ENCODE results near the gene TUBB.
"Not testable (repeated sequence)": the region's sequence is repeated elsewhere in the genome, so short reads cannot be mapped to it uniquely, and the experiment has no call there.

The TUBB gene

DNA sequence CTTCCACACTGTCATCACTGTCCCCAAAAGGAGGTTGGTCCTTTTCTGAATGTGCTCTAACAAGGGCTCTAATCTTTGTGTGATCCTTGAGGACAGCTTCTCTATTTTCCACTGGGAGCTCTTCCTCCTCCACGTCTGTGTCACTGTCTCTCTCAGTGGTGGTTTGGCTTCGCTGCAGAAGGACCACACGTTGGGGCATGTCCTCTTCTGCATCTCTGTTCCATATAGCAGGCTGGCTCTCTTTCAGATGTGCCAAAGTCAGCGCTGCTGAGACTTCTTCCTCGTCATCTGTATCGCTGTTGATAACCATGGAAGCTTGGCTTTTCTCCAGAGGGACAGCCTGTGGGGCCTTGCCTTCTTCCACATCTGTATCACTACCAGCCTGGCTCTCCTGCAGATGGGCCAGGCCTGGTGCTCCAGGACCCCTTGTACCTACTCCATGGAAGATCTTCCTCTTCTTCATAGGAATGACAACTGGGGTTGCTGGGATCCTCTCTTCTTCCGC, 7.7 kb upstream of the TUBB start:
- DNase-seq (ENCODE audit: low read depth): no peak
- TF ChIP-seq, protein P1, sequence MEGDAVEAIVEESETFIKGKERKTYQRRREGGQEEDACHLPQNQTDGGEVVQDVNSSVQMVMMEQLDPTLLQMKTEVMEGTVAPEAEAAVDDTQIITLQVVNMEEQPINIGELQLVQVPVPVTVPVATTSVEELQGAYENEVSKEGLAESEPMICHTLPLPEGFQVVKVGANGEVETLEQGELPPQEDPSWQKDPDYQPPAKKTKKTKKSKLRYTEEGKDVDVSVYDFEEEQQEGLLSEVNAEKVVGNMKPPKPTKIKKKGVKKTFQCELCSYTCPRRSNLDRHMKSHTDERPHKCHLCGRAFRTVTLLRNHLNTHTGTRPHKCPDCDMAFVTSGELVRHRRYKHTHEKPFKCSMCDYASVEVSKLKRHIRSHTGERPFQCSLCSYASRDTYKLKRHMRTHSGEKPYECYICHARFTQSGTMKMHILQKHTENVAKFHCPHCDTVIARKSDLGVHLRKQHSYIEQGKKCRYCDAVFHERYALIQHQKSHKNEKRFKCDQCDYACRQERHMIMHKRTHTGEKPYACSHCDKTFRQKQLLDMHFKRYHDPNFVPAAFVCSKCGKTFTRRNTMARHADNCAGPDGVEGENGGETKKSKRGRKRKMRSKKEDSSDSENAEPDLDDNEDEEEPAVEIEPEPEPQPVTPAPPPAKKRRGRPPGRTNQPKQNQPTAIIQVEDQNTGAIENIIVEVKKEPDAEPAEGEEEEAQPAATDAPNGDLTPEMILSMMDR (IDR thresholded peaks at IDR 0.05; ENCODE audit: low read length, missing control alignments): no peak

GRCh38 chr6:30714263-30714662, 5.9 kb upstream of the TUBB start:
- H3K4me3 ChIP-seq (replicated peaks; ENCODE audit: low read depth, low read length): no peak overlapping the region
- DNase-seq (ENCODE audit: low read depth): no peak
- TF ChIP-seq, protein P1 (IDR thresholded peaks at IDR 0.05; ENCODE audit: low read length, missing control alignments): no peak

More for the DNA sequence above, 7.7 kb upstream of the TUBB start:
- no peak overlapping the region for H3K4me3 ChIP-seq (replicated peaks; ENCODE audit: low read depth, low read length)

DNA sequence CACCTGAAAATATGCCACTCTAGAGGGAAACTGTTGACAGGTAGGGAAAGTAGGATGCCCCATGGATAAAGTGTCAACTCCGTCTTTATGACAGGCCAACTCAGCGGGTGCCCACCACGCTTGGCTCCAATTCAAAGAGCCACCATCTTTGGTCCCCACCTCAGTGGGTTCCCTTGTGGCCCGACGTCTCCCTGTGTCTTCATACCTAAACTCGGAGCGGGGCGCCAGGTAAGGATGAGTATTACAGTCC, 3.3 kb upstream of the TUBB start:
- TF ChIP-seq, protein P1 (IDR thresholded peaks at IDR 0.05; ENCODE audit: low read length, missing control alignments): no peak

GRCh38 chr6:30717129-30717844, 2.9 kb upstream of the TUBB start, which contains the start of gene MDC1:
MDC1 (minus strand) TSS chr6:30717281; CDS start chr6:30715175, 2,106 bp downstream.
- TF ChIP-seq, protein P1 (IDR thresholded peaks at IDR 0.05; ENCODE audit: low read length, missing control alignments): peak; percentile 33
- DNase-seq (ENCODE audit: low read depth): peak; percentile 100
- peak within 1 kb of the TSS; percentile 86 for H3K4me3 ChIP-seq (replicated peaks; ENCODE audit: low read depth, low read length)

More for the DNA sequence above, 3.3 kb upstream of the TUBB start:
- no peak for DNase-seq (ENCODE audit: low read depth)
- H3K4me3 ChIP-seq (replicated peaks; ENCODE audit: low read depth, low read length): peak overlapping the region; percentile 86

DNA sequence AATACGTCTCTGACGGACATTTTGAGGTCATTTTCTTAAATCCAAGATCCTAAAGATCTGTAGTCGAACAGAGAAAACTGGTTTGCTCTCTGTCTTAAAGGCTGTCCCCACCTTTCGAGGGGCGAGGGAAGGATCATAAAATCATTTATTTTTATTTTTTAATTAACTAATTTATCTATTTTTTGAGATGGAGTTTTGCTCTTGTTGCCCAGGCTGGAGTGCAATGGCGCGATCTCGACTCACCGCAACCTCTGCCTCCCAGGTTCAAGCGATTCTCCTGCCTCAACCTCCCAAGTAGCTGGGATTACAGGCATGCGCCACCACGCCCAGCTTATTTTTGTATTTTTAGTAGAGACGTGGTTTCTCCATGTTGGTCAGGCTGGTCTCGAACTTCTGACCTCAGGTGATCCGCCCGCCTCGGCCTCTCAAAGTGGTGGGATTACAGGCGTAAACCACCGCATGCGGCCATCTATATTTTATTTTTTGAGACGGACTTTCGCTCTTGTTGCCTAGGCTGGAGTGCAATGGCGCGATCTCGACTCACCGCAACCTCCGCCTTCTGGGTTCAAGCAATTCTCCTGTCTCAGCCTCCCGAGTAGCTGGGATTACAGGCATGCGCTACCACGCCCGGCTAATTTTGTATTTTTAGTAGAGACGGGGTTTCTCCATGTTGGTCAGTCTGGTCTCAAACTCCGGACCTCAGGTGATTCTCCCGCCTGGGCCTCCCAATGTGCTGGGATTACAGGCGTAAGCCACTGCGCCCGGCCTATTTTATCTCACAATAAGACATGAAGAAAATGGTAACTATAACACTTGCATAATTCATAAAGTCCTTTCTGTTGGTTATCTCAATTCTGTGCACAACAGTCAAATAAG, 2.1 kb upstream of the TUBB start:
- DNase-seq (ENCODE audit: low read depth): not testable (repeated sequence)
- peak overlapping the region; percentile 57 for H3K4me3 ChIP-seq (replicated peaks; ENCODE audit: low read depth, low read length)

GRCh38 chr6:30719356-30719755, 796 bp upstream of the TUBB start:
- H3K4me3 ChIP-seq (replicated peaks; ENCODE audit: low read depth, low read length): peak overlapping the region; percentile 88
- TF ChIP-seq, protein P1 (IDR thresholded peaks at IDR 0.05; ENCODE audit: low read length, missing control alignments): no peak
- DNase-seq (ENCODE audit: low read depth): no peak

DNA sequence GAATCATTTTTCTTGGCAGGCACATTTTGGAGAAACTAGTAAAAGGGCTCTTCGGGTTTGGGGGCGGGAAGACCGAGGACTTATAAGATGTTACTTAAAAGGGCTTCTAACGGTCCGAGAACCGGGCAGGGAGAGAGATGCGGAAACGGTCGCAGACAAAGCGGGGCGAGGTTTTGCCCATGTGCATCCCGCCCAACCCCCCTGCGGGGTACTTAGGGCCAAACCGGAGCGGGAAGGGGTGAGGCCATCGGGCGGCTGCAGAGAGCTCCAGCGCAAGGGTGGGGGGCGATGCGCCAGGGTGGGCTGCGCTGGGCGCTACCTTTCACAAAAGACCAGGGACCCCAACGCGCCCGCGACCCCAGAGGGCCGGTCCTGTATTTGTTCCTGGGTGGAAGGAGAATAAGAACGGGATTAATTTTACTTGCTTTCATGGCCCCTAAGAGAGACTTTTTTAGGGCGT, 616 bp downstream of the TUBB start:
- TF ChIP-seq, protein P1 (IDR thresholded peaks at IDR 0.05; ENCODE audit: low read length, missing control alignments): no peak
- peak; percentile 42 for DNase-seq (ENCODE audit: low read depth)
- peak overlapping the region; percentile 88 for H3K4me3 ChIP-seq (replicated peaks; ENCODE audit: low read depth, low read length)
